SK-N-SH treated with all-trans-retinoic acid at 6 μM for 48 hours (cell line): ENCODE data around the gene SSB.

Experiments used
- CREB5 ChIP-seq: fragments of 250-450 bp; sonication (Bioruptor Pico); IDR thresholded peaks from 2 replicates; pipeline ENCODE4 v1.5.1; 2020; ENCODE audit warnings: low read depth, mild to moderate bottlenecking, moderate library complexity
- CSDC2 ChIP-seq: fragments of 250-450 bp; sonication (Bioruptor Pico); IDR thresholded peaks from 2 replicates; pipeline ENCODE4 v1.5.0; 2020; ENCODE audit warnings: mild to moderate bottlenecking, moderate library complexity
- PATZ1 ChIP-seq: fragments of 250-450 bp; sonication (Bioruptor Pico); IDR thresholded peaks from 2 replicates; pipeline ENCODE4 v1.8.0; 2020; ENCODE audit warnings: mild to moderate bottlenecking, moderate library complexity, borderline replicate concordance
- PPARA ChIP-seq: fragments of 250-450 bp; sonication (Bioruptor Pico); IDR thresholded peaks from 2 replicates; pipeline ENCODE4 v1.5.0; 2020; ENCODE audit warnings: mild to moderate bottlenecking, borderline replicate concordance
- SNAI2 ChIP-seq: fragments of 250-450 bp; sonication (Bioruptor Pico); IDR thresholded peaks from 2 replicates; pipeline ENCODE4 v1.5.0; 2020; ENCODE audit warnings: mild to moderate bottlenecking, moderate library complexity
- ZC3H10 ChIP-seq: fragments of 250-450 bp; sonication (Bioruptor Pico); IDR thresholded peaks from 2 replicates; pipeline ENCODE4 v1.5.1; 2021; ENCODE audit warnings: mild to moderate bottlenecking, moderate library complexity
- ZNF565 ChIP-seq: fragments of 450-650 bp; formaldehyde crosslinking; conservative IDR thresholded peaks from 2 replicates; pipeline ENCODE4 v1.5.0; 2020; ENCODE audit warnings: low read depth, mild to moderate bottlenecking, moderate library complexity
- ZNF70 ChIP-seq: fragments of 450-650 bp; formaldehyde crosslinking; IDR thresholded peaks from 2 replicates; pipeline ENCODE4 v1.5.0; 2020; ENCODE audit warnings: mild to moderate bottlenecking, moderate library complexity
- ZNF8 ChIP-seq: fragments of 450-650 bp; formaldehyde crosslinking; IDR thresholded peaks from 2 replicates; pipeline ENCODE4 v1.5.0; 2020; ENCODE audit warnings: mild to moderate bottlenecking, moderate library complexity

GRCh38 chr2:169776252-169776761, 22.4 kb upstream of the SSB start:
- TF ChIP-seq ZNF565 (CRISPR knock-in tag), result no peak
- TF ChIP-seq ZNF8 (CRISPR knock-in tag), result no peak
- TF ChIP-seq PPARA (CRISPR knock-in tag), result no peak
- TF ChIP-seq CREB5 (CRISPR knock-in tag), result no peak
- TF ChIP-seq CSDC2, result no peak
- no peak for TF ChIP-seq ZNF70 (CRISPR knock-in tag)
- no peak for TF ChIP-seq ZC3H10 (CRISPR knock-in tag)
- no peak for TF ChIP-seq PATZ1 (CRISPR knock-in tag)
- TF ChIP-seq SNAI2 (CRISPR knock-in tag), result no peak
